K562 (cell line): Measurements from ENCODE around the gene SYNPO2. TPM values are rescaled to one million over a fixed set of nuclear protein-coding genes. Genes with fewer than 3 reads are reported as not detected.

Experiments used
- ATAC-seq: fragments of 200-7000 bp; cut with Tn5 transposase; 3 replicates; pipeline ENCODE4 v1.9.1; 2020; ENCODE audit warnings: moderate library complexity
- BruUV-seq: library from RNA; stranded (reverse); fragments of 400-500 nt; replicated peaks from 2 replicates; lab custom pipeline; 2021; lab: Mats Ljungman, UMichigan
- CTCF ChIA-PET: fragments of 300-600 bp; formaldehyde crosslinking; extraction: SDS; loops from one replicate; lab custom pipeline; 2021; ENCODE audit warnings: low intra/inter-chr PET ratio; lab: Yijun Ruan, JAX
- POLR2A ChIA-PET: fragments of 300-600, 350-650 bp; sonication (Branson Sonifier 250); formaldehyde crosslinking; extraction: SDS; loops from one replicate; lab custom pipeline; 2021; ENCODE audit warnings: antibody characterized with exemption, inconsistent platforms; lab: Yijun Ruan, JAX
- DNase-seq, 4 experiments: peaks; one replicate each; pipeline versions ENCODE4 v3.0.0 to v3.0.0-alpha.2; 2011 to 2018; ENCODE audit warnings: low spot score in 3 of 4, mixed read lengths in 3 of 4; ENCODE audit errors: extremely low read depth in 1 of 4
- FAIRE-seq: peaks from 2 replicates; lab custom pipeline; 2011; peaks lifted over from hg19 to GRCh38; lab: Jason Lieb, UNC
- H2AFZ ChIP-seq: 2 replicates; pipeline ENCODE4 v1.6.0; 2011; ENCODE audit warnings: low read depth, low read length, control low read depth, inconsistent platforms
- H3K27ac ChIP-seq: fragments of 200-600 bp; 3 replicates; pipeline ENCODE4 v1.8.0; 2011; ENCODE audit warnings: low read depth, mild to moderate bottlenecking, control low read depth, inconsistent platforms, low read length, moderate library complexity, mixed read lengths; ENCODE audit errors: extremely low read depth
- H3K27me3 ChIP-seq, 2 experiments: fragments of 300-600 bp in 1 of 2; 2 replicates in 1 of 2; 3 replicates in 1 of 2; pipeline versions ENCODE4 v1.6.0 to v1.8.0; 2011; ENCODE audit warnings: inconsistent platforms in 2 of 2, low read length in 2 of 2, mild to moderate bottlenecking in 1 of 2, mixed read lengths in 1 of 2, moderate library complexity in 1 of 2; ENCODE audit not compliant: control insufficient read depth in 2 of 2, insufficient read depth in 2 of 2
- H3K36me3 ChIP-seq: fragments of 300-600 bp; 3 replicates; pipeline ENCODE4 v1.8.0; 2011; ENCODE audit warnings: mild to moderate bottlenecking, low read length, inconsistent platforms; ENCODE audit not compliant: control insufficient read depth, insufficient read depth
- H3K4me1 ChIP-seq, 2 experiments: fragments of 200-600 bp in 1 of 2; replicated peaks in 1 of 2; 2 replicates in 1 of 2; 3 replicates in 1 of 2; pipeline versions ENCODE4 v1.5.1 to v1.8.0; 2011; ENCODE audit warnings: inconsistent platforms in 2 of 2, low read length in 2 of 2, mild to moderate bottlenecking in 1 of 2, mixed read lengths in 1 of 2, moderate library complexity in 1 of 2; ENCODE audit not compliant: control insufficient read depth in 2 of 2, insufficient read depth in 2 of 2
- H3K4me2 ChIP-seq: 2 replicates; pipeline ENCODE4 v1.6.1; 2011; ENCODE audit warnings: low read length, control low read depth, inconsistent platforms, mixed read lengths; ENCODE audit not compliant: insufficient read depth
- H3K4me3 ChIP-seq: fragments of 200-600 bp; sonication (generic), shearing (Covaris generic); 2 replicates; pipeline ENCODE4 v1.5.1; 2016; ENCODE audit warnings: control low read depth, inconsistent platforms
- H3K79me2 ChIP-seq: fragments of 200-600 bp; 3 replicates; pipeline ENCODE4 v1.8.0; 2011; ENCODE audit warnings: low read length, inconsistent platforms; ENCODE audit not compliant: control insufficient read depth, insufficient read depth
- H3K9ac ChIP-seq, 2 experiments: 2 replicates each; pipeline versions ENCODE4 v1.6.0 to v1.6.1; 2011; ENCODE audit warnings: low read depth in 2 of 2, low read length in 2 of 2, control low read depth in 1 of 2, inconsistent platforms in 1 of 2, mild to moderate bottlenecking in 1 of 2, mixed read lengths in 1 of 2; ENCODE audit not compliant: insufficient read depth in 1 of 2
- H3K9me1 ChIP-seq: one replicate; pipeline ENCODE4 v1.6.0; 2011; ENCODE audit warnings: inconsistent platforms, mild to moderate bottlenecking, low read length, moderate library complexity; ENCODE audit not compliant: control insufficient read depth, insufficient read depth
- H3K9me3 ChIP-seq: replicated peaks from 2 replicates; pipeline ENCODE4 v1.5.1; 2011; ENCODE audit warnings: low read depth, low read length, inconsistent platforms; ENCODE audit not compliant: control insufficient read depth, insufficient read depth
- H4K20me1 ChIP-seq: replicated peaks from 2 replicates; pipeline ENCODE4 v1.6.1; 2011; ENCODE audit warnings: low read length, inconsistent platforms, mixed read lengths; ENCODE audit not compliant: control insufficient read depth, insufficient read depth
- MAFK ChIP-seq: IDR thresholded peaks from 2 replicates; pipeline ENCODE4 v1.6.1; 2011; ENCODE audit warnings: low read length, improper control_type of control experiment
- ZNF24 ChIP-seq: fragments of 450-650 bp; IDR thresholded peaks from 2 replicates; pipeline ENCODE4 v1.6.1; 2016
- WGBS: fragments of 100-300 bp; shearing (Covaris generic); methylation state at CpG from one replicate; pipeline ENCODE4 v1.1.6; 2016; ENCODE audit warnings: low coverage, mixed read lengths; ENCODE audit not compliant: insufficient coverage; ENCODE audit errors: missing lambda C conversion rate; 5-methylcytosine and 5-hydroxymethylcytosine counted together
- in situ Hi-C: fragments of 300-500 bp; cut with MboI; formaldehyde crosslinking; loops from 4 replicates; pipeline ENCODE4 v1.15.0; 2018; ENCODE audit warnings: inconsistent platforms, mixed read lengths
- intact Hi-C: fragments of 100-400 bp; cut with micrococcal nuclease; formaldehyde crosslinking; loops from 2 replicates; pipeline ENCODE4 v1.14.2; 2022
- polyA plus RNA-seq, 8 experiments: library from polyadenylated mRNA; depleted of rRNA in 4 of 8; stranded (reverse) in 5 of 8; unstranded in 3 of 8; fragments of >200 nt; fragmentation: Nextera tagmentation in 2 of 8; fragmentation: Illumina TruSeq in 1 of 8; extraction: Ambion mirVana in 2 of 8; extraction: Trizol in 1 of 8; gene quantifications; 2 replicates each; pipeline versions ENCODE4 v1.2.1 to v1.2.3, GENCODE V29; 2011 to 2014; ENCODE audit warnings: inconsistent platforms in 1 of 8, missing spikeins in 1 of 8
- total RNA-seq, 7 experiments: library from RNA; depleted of rRNA in 6 of 7; stranded (reverse); fragments of >200 nt in 6 of 7; fragmentation: Illumina TruSeq in 2 of 7; extraction: Trizol in 2 of 7; gene quantifications; 2 replicates each; pipeline versions ENCODE4 v1.2.1 to v1.2.3, GENCODE V29; 2011 to 2021; ENCODE audit warnings: low replicate concordance in 1 of 7
- TF ChIP-seq, protein P1 (sequence below): fragments of 250-450 bp; sonication (Bioruptor Pico); IDR thresholded peaks from 2 replicates; pipeline ENCODE4 v1.5.0; 2021

SYNPO2 gene
- total and polyA plus RNA-seq, 9 of the 15 experiments (the other 6 are each of a cell fraction or from before 2014, with no cell fraction given), result 0.03 to 0.18 TPM; not detected in 7

DNA sequence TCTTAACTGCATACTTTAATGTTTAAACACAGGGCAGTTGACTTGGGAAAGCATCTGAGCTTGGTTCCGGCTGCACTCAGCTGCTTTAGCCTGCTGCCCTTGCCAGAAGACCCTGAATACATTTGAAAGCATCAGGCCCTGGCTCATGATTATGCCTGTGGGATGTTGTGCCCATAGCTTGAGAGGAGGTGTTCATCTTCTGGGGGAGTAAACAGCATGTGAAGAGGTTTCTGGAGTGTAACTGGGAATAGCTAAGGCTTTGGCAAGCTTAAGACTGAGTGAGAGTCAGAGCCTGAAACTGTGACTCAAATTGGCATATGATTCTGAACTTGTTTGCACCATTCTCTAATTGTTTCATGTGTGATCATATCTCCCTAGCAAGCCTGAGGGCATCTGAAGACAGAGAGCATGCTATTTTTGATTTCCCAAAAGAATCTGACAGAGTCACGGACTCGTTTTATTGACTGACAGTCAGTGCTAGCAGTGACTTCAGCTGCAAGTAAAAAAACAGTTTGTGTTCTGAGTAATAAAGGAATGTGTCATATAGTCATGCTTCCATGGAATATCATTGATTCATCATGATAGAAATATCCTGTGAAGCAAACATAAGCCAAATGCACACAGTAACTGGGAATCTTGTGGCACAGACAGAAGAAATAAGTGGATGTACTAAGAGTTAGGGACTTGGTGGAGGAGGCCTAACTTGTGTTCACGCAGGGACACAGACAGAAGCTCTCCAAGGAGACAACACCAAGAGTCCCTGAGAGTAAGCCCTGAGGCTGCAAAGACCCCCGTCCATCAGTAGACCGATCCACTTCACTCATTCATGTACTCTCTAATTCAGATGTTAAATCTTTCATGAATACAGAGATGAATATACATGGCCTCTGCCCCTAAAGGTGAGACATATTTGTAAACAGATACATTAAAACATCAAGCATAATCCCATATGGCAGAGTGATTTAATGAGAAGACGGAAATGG, 100.7 kb downstream of the SYNPO2 start:
- no peak for TF ChIP-seq MAFK
- TF ChIP-seq ZNF24, result no peak
- TF ChIP-seq, protein P1, sequence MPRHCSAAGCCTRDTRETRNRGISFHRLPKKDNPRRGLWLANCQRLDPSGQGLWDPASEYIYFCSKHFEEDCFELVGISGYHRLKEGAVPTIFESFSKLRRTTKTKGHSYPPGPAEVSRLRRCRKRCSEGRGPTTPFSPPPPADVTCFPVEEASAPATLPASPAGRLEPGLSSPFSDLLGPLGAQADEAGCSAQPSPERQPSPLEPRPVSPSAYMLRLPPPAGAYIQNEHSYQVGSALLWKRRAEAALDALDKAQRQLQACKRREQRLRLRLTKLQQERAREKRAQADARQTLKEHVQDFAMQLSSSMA (CRISPR knock-in tag), result no peak
- POLR2A ChIA-PET, result interaction anchor here (0.6 kb wide), 1 partner anchor 154 kb away, joined by 3 read pairs; no protein-coding TSS in a partner anchor
- no peak for DNase-seq
- no peak overlapping the region for H3K27ac ChIP-seq
- H3K4me3 ChIP-seq, result no peak overlapping the region
- ATAC-seq, result no peak
- intact Hi-C loops (loop anchor here (10.0 kb wide), 1 partner anchor 565 kb away; no protein-coding TSS in a partner anchor), in situ Hi-C loops (no loop called here)
- H3K4me1 ChIP-seq, result no peaks in the 10 kb centered on the region; a peak in 1 of 5 replicates
- H3K9me1 ChIP-seq, result no peaks in the 10 kb centered on the region
- FAIRE-seq, result no peak
- H3K36me3 ChIP-seq, result no peaks in the 10 kb centered on the region
- H3K9ac ChIP-seq, result no peak overlapping the region
- H3K79me2 ChIP-seq, result no peaks in the 10 kb centered on the region
- H3K9me3 ChIP-seq, result no peaks in the 10 kb centered on the region; the same call in 1 of the 2 replicates
- H3K27me3 ChIP-seq, result peaks cover 0 to 16% of the 10 kb centered on the region in 2 experiments; a peak in 2 of 5 replicates
- 0% methylated on average over 7 of the region's 7 CpGs for WGBS
- H3K4me2 ChIP-seq, result no peak overlapping the region
- H2AFZ ChIP-seq, result no peak overlapping the region
- BruUV-seq, result no TSS peak
- CTCF ChIA-PET, result no interaction called here
- H4K20me1 ChIP-seq, result no peaks in the 10 kb centered on the region
